H1 (cell line): ENCODE results near the gene MCM7.

Source experiments
- JUND ChIP-seq: IDR thresholded peaks from 2 replicates; pipeline ENCODE4 v1.6.1; 2011; ENCODE audit warnings: mild to moderate bottlenecking, improper control_type of control experiment, low read length
- YY1 ChIP-seq: IDR thresholded peaks from 2 replicates; pipeline ENCODE4 v1.6.1; 2011; ENCODE audit warnings: low read depth, mild to moderate bottlenecking, low read length
- TF ChIP-seq, protein P1 (sequence below), 3 experiments: IDR thresholded peaks; 1 replicate in 2 of 3; 2 replicates in 1 of 3; pipeline versions ENCODE4 v1.5.1 to v1.6.1; 2011; ENCODE audit warnings: low read length in 3 of 3, mild to moderate bottlenecking in 3 of 3, inconsistent platforms in 2 of 3, low read depth in 1 of 3, moderate library complexity in 1 of 3; ENCODE audit not compliant: insufficient read depth in 1 of 3; ENCODE audit errors: control extremely low read depth in 1 of 3
- TF ChIP-seq, protein P2 (sequence below): IDR thresholded peaks from 2 replicates; pipeline ENCODE4 v1.6.1; 2011; ENCODE audit warnings: low read depth, mild to moderate bottlenecking, low read length; ENCODE audit not compliant: insufficient read depth
- TF ChIP-seq, protein P3 (sequence below): IDR thresholded peaks from 2 replicates; pipeline ENCODE4 v1.6.1; 2011; ENCODE audit warnings: low read length, improper control_type of control experiment

- TF ChIP-seq, protein P1, sequence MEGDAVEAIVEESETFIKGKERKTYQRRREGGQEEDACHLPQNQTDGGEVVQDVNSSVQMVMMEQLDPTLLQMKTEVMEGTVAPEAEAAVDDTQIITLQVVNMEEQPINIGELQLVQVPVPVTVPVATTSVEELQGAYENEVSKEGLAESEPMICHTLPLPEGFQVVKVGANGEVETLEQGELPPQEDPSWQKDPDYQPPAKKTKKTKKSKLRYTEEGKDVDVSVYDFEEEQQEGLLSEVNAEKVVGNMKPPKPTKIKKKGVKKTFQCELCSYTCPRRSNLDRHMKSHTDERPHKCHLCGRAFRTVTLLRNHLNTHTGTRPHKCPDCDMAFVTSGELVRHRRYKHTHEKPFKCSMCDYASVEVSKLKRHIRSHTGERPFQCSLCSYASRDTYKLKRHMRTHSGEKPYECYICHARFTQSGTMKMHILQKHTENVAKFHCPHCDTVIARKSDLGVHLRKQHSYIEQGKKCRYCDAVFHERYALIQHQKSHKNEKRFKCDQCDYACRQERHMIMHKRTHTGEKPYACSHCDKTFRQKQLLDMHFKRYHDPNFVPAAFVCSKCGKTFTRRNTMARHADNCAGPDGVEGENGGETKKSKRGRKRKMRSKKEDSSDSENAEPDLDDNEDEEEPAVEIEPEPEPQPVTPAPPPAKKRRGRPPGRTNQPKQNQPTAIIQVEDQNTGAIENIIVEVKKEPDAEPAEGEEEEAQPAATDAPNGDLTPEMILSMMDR (IDR thresholded peaks at IDR 0.05; ENCODE audit: control extremely low read depth in 1 of 3, insufficient read depth in 1 of 3, low read depth in 1 of 3, low read length in 3 of 3), result no peak
- TF ChIP-seq YY1 (no peak), JUND (no peak)
- TF ChIP-seq, protein P2, sequence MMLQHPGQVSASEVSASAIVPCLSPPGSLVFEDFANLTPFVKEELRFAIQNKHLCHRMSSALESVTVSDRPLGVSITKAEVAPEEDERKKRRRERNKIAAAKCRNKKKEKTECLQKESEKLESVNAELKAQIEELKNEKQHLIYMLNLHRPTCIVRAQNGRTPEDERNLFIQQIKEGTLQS, result no peak
- TF ChIP-seq, protein P3, sequence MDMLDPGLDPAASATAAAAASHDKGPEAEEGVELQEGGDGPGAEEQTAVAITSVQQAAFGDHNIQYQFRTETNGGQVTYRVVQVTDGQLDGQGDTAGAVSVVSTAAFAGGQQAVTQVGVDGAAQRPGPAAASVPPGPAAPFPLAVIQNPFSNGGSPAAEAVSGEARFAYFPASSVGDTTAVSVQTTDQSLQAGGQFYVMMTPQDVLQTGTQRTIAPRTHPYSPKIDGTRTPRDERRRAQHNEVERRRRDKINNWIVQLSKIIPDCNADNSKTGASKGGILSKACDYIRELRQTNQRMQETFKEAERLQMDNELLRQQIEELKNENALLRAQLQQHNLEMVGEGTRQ, result no peak
These were observed 47.0 kb upstream of the MCM7 start for GRCh38 chr7:100148225-100148558.
